Kidney (tissue), 14 donors: Measurements from ENCODE around the gene OR6B2. TPM values are rescaled to one million over a fixed set of nuclear protein-coding genes. Genes with fewer than 3 reads are reported as not detected.
A peak's percentile ranks its signal among the peaks of the same experiment; 100 is the strongest.

Experiments used
- DNase-seq, 5 donors: peaks; one replicate each; pipeline ENCODE4 v3.0.0-alpha.2; 2013 to 2020
- FAIRE-seq: peaks from 2 replicates; lab custom pipeline; 2012; peaks lifted over from hg19 to GRCh38; lab: Jason Lieb, UNC
- H3K27ac ChIP-seq, 2 donors: one replicate each; pipeline ENCODE4 v1.7.0; 2013; ENCODE audit warnings: low read depth in 2 of 2, low read length in 2 of 2, inconsistent platforms in 1 of 2
- H3K27me3 ChIP-seq: one replicate; pipeline ENCODE4 v1.7.1; 2013; ENCODE audit warnings: low read length, inconsistent platforms; ENCODE audit not compliant: control insufficient read depth, insufficient read depth
- H3K36me3 ChIP-seq, 3 donors: one replicate each; pipeline versions ENCODE4 v1.7.0 to v1.7.1; 2013; ENCODE audit warnings: low read length in 3 of 3, control low read depth in 1 of 3, inconsistent platforms in 1 of 3; ENCODE audit not compliant: insufficient read depth in 3 of 3, control insufficient read depth in 2 of 3
- H3K4me1 ChIP-seq, 3 donors: one replicate each; pipeline versions ENCODE4 v1.7.0 to v1.7.1; 2013; ENCODE audit warnings: low read length in 3 of 3, inconsistent platforms in 1 of 3, low read depth in 1 of 3; ENCODE audit not compliant: control insufficient read depth in 2 of 3, insufficient read depth in 2 of 3
- H3K4me3 ChIP-seq, 3 donors: one replicate each; pipeline versions ENCODE4 v1.7.0 to v1.8.1; 2013; ENCODE audit warnings: low read length in 3 of 3, control low read depth in 1 of 3, inconsistent platforms in 1 of 3
- H3K9ac ChIP-seq, 3 donors: one replicate each; pipeline versions ENCODE4 v1.7.0 to v1.7.1; 2013; ENCODE audit warnings: low read length in 3 of 3, control low read depth in 1 of 3, inconsistent platforms in 1 of 3
- H3K9me3 ChIP-seq, 3 donors: one replicate each; pipeline versions ENCODE4 v1.7.0 to v1.7.1; 2013; ENCODE audit warnings: low read length in 3 of 3, control low read depth in 1 of 3, inconsistent platforms in 1 of 3; ENCODE audit not compliant: control insufficient read depth in 2 of 3, insufficient read depth in 1 of 3
- CTCF ChIP-seq: IDR thresholded peaks from 3 replicates; pipeline ENCODE4 v1.5.1; 2012; ENCODE audit warnings: mild to moderate bottlenecking, moderate library complexity, borderline replicate concordance; ENCODE audit not compliant: insufficient read depth; ENCODE audit errors: extremely low read depth
- intact Hi-C: fragments of 100-400 bp; cut with DNase I; formaldehyde crosslinking; loops from one replicate; pipeline ENCODE4 v1.11.1; 2022
- polyA plus RNA-seq: library from polyadenylated mRNA; stranded (reverse); fragments of 350-450 nt; fragmentation: Illumina TruSeq; extraction: RNeasy Lipid Tissue Mini Kit (QIAGEN cat#74804); gene quantifications from one replicate; pipeline ENCODE4 v1.2.3, GENCODE V29; 2014; ENCODE audit warnings: low read depth, low replicate concordance; ENCODE audit not compliant: insufficient read depth
- total RNA-seq: library from RNA; stranded (reverse); fragmentation: NEBNext Ultra II Directional; extraction: Animal tissue kit (Norgen Biotek cat#: 25700); gene quantifications from one replicate; pipeline ENCODE4 v1.2.1, GENCODE V29; 2021
- donor health status: control.
- donor health status: control.
- donor health status: control.
- donor health status: control.
- donor health status: control.
- donor health status: DM: yes; HTN: yes; CAD: no.
- donor health status: Normal renal cell carcinoma (clear cell type).

OR6B2 gene
- total and polyA plus RNA-seq, 2 donors from 2014 or later: not detected

- DNase-seq: no peak
- intact Hi-C loops: no loop called here
- H3K36me3 ChIP-seq: no peaks in the 10 kb centered on the region
Observed at GRCh38 chr2:240032406-240033329, 2.4 kb upstream of the OR6B2 start.

GRCh38 chr2:240024766-240025165, 5.5 kb downstream of the OR6B2 start:
- H3K4me1 ChIP-seq: peaks cover 0 to 9% (median 8%) of the 10 kb centered on the region in 3 donors
- TF ChIP-seq CTCF: no peak
- intact Hi-C loops: no loop called here
- H3K4me3 ChIP-seq: peak overlapping the region; percentile 78 to 99 (median 93)
- H3K27me3 ChIP-seq: no peaks in the 10 kb centered on the region
- FAIRE-seq: no peak
- DNase-seq: peak in 3 of 5 donors; percentile 15 to 25 (median 17)
- no peaks in the 10 kb centered on the region for H3K9me3 ChIP-seq
- H3K36me3 ChIP-seq: peaks cover 7 to 12% (median 12%) of the 10 kb centered on the region in 3 donors
- H3K27ac ChIP-seq: no peak overlapping the region
- peak overlapping the region; percentile 55 to 88 (median 67) for H3K9ac ChIP-seq

More at GRCh38 chr2:240032406-240033329, 2.4 kb upstream of the OR6B2 start:
- TF ChIP-seq CTCF: no peak
- no peaks in the 10 kb centered on the region for H3K4me1 ChIP-seq
- no peaks in the 10 kb centered on the region for H3K9me3 ChIP-seq
- no peak overlapping the region for H3K4me3 ChIP-seq
- H3K27ac ChIP-seq: no peak overlapping the region
- H3K9ac ChIP-seq: no peak overlapping the region
- no peak for FAIRE-seq
- no peaks in the 10 kb centered on the region for H3K27me3 ChIP-seq

GRCh38 chr2:240023792-240024191, 6.4 kb downstream of the OR6B2 start:
- Histone ChIP-seq H3K27me3 (no peaks in the 10 kb centered on the region), H3K4me1 (peaks cover 0 to 9% (median 8%) of the 10 kb centered on the region in 3 donors), H3K9me3 (no peaks in the 10 kb centered on the region), H3K36me3 (peaks cover 7 to 17% (median 15%) of the 10 kb centered on the region in 3 donors), H3K27ac (no peak overlapping the region), H3K9ac (no peak overlapping the region), H3K4me3 (peak overlapping the region in 1 of 3 donors; percentile 99)
- no peak for FAIRE-seq
- intact Hi-C loops: no loop called here
- peak in 1 of 5 donors; percentile 7 for DNase-seq
- TF ChIP-seq CTCF: no peak
